T-helper 2 cell treated with Interferon-gamma antibody and Interleukin-4, amounts not matched to agents 5 μg/mL and 100 μg/mL, for 36 hours (primary cell): Measurements from ENCODE around the gene COL3A1.

Experiments
- DNase-seq: peaks from one replicate; pipeline ENCODE4 v3.0.0; 2021; ENCODE audit warnings: low spot score
- H3K27ac Mint-ChIP-seq: one replicate; pipeline ENCODE4 v1.8.0; 2021; ENCODE audit warnings: mild to moderate bottlenecking, mixed read lengths
- H3K27me3 Mint-ChIP-seq: one replicate; pipeline ENCODE4 v1.8.0; 2021; ENCODE audit warnings: low read depth, mixed read lengths
- H3K36me3 Mint-ChIP-seq: one replicate; pipeline ENCODE4 v1.8.0; 2021; ENCODE audit warnings: low read depth, mixed read lengths
- H3K4me1 Mint-ChIP-seq: one replicate; pipeline ENCODE4 v1.8.0; 2021; ENCODE audit warnings: low read depth, mixed read lengths
- H3K4me3 Mint-ChIP-seq: one replicate; pipeline ENCODE4 v1.8.0; 2022; ENCODE audit warnings: mild to moderate bottlenecking, moderate library complexity, mixed read lengths
- H3K9me3 Mint-ChIP-seq: one replicate; pipeline ENCODE4 v1.8.0; 2021; ENCODE audit warnings: mixed read lengths

The COL3A1 gene

GRCh38 chr2:189056200-189057106 is 82.3 kb downstream of the COL3A1 start:
- no peaks in the 10 kb centered on the region for H3K4me1 Mint-ChIP-seq
- H3K4me3 Mint-ChIP-seq, result no peak overlapping the region
- no peaks in the 10 kb centered on the region for H3K9me3 Mint-ChIP-seq
- DNase-seq, result no peak
- H3K27me3 Mint-ChIP-seq, result no peaks in the 10 kb centered on the region
- H3K36me3 Mint-ChIP-seq, result no peaks in the 10 kb centered on the region
- no peak overlapping the region for H3K27ac Mint-ChIP-seq

- H3K27ac Mint-ChIP-seq, result no peak overlapping the region
- H3K27me3 Mint-ChIP-seq, result no peaks in the 10 kb centered on the region
- no peak overlapping the region for H3K4me3 Mint-ChIP-seq
- no peak for DNase-seq
- H3K4me1 Mint-ChIP-seq, result no peaks in the 10 kb centered on the region
- H3K36me3 Mint-ChIP-seq, result no peaks in the 10 kb centered on the region
- no peaks in the 10 kb centered on the region for H3K9me3 Mint-ChIP-seq
Observed at GRCh38 chr2:189057316-189057715, 83.1 kb downstream of the COL3A1 start.

GRCh38 chr2:189060096-189060642 is 86.0 kb downstream of the COL3A1 start:
- no peaks in the 10 kb centered on the region for H3K27me3 Mint-ChIP-seq
- no peaks in the 10 kb centered on the region for H3K9me3 Mint-ChIP-seq
- H3K4me3 Mint-ChIP-seq, result no peak overlapping the region
- no peaks in the 10 kb centered on the region for H3K4me1 Mint-ChIP-seq
- H3K27ac Mint-ChIP-seq, result no peak overlapping the region
- H3K36me3 Mint-ChIP-seq, result no peaks in the 10 kb centered on the region
- DNase-seq, result no peak
